AG08396 (cell line): ENCODE measurements around the gene EHHADH.

Experiments
- DNase-seq: peaks from one replicate; pipeline ENCODE4 v3.0.0; 2012; ENCODE audit warnings: low spot score, mixed read lengths

EHHADH gene

DNA sequence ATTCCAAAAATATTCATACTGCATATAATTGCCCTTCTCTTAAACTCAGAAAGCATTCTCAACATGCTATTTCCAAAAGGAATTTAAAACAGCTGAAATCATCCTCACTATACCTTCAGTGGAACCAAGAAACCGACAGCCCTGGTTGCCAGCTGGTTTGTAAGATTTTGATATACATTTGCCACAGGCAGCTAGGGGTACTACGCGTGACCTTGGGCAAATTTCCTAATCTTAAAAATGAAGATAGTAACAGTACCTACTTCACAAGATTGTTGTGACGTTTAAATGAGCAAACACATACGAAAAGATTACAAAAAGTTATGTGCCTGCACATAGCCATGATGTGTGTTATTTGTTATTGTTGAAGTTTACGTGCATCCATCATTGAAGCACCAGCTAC lies 108.3 kb downstream of the EHHADH start:
- DNase-seq = no peak

DNA sequence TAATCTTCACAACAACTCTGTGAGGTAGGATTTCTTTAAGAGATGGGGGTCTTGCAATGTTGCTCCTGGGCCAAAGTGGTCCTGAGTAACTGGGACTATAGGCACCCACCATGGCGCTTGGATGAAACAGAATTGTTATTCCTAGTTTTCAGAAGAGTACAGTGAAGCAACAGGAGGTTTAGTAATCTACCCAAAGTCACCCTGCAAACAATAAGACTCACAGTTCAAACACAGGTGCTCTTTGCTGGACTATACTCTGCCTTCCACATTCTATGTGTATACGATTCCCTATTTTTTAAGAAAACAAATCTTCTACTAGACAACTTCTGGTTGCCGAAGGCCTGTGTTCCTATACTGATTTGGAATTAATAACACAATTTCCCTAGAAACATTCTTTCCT lies 109.1 kb downstream of the EHHADH start:
- DNase-seq = no peak
